Natural killer cell (primary cell): ENCODE data around the gene ADAM22. TPM values are rescaled to one million over a fixed set of nuclear protein-coding genes. Genes with fewer than 3 reads are reported as not detected.

Source experiments
- total RNA-seq, 4 donors: library from RNA; stranded (reverse); fragments of 120-200 nt in 1 of 4; gene quantifications; one replicate each; pipeline versions ENCODE4 v1.2.3 to v1.2.4, GENCODE V29; 2013 to 2022

Gene ADAM22
- total RNA-seq, 3 donors from 2014 or later (not counting 1 experiment from before 2014, with no cell fraction given) = 3.0 to 5.4 (median 3.7) TPM

Other genes with a start within 250 kb of the ADAM22 start
- 10 to 100 TPM; 17.4 to 26.0 (median 22.6) TPM for gene SLC25A40, start 57.9 kb upstream of the ADAM22 start, total RNA-seq
- 10 to 100 TPM; 51.7 to 61.2 (median 54.0) TPM for gene DBF4, start 57.8 kb upstream of the ADAM22 start, total RNA-seq